ENCODE results near the gene ZMYND8. TPM values are rescaled to one million over a fixed set of nuclear protein-coding genes. Genes with fewer than 3 reads are reported as not detected.

Gene ZMYND8
- total RNA-seq, 1 experiment from 2014 or later, result 29.0 TPM

DNA sequence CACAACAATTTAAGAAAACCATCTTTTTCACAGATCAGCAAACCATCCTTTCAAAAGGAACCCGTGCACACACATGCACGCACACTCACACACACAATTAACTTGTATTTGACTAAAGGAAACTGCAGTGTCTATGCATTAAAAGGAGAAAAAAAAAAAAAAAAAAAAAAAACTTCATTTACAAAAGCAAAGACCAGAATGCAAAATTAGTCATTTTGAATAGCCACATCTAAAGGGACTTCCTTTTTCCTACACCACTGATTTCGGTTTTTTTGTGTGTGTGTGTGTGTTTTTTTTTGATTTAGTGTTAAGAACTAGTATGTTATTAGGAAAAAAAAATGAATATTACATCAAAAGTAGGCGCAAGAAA lies 6.3 kb downstream of the ZMYND8 start:
- no peak overlapping the region for H3K9ac ChIP-seq (ENCODE audit: low read length)
- ATAC-seq (no peak), DNase-seq (ENCODE audit: low read depth, low spot score) (no peak)
- H3K36me3 ChIP-seq (ENCODE audit: control insufficient read depth in 1 of 2, insufficient read depth in 2 of 2, low read length in 2 of 2), result peaks cover 0 to 8% of the 10 kb centered on the region in 2 experiments; a peak in 2 of 4 replicates
- H3K27me3 ChIP-seq (ENCODE audit: insufficient read depth, low read length), result no peaks in the 10 kb centered on the region
- TF ChIP-seq TCF7L2 (IDR thresholded peaks at IDR 0.05; ENCODE audit: borderline replicate concordance, extremely low read depth, insufficient read depth, insufficient read length) (no peak), CBX3 (IDR thresholded peaks at IDR 0.05; ENCODE audit: low read depth) (no peak), EZH2phosphoT487 (IDR thresholded peaks at IDR 0.05; ENCODE audit: borderline replicate concordance) (no peak), EGR1 (IDR thresholded peaks at IDR 0.05; ENCODE audit: low read depth) (no peak), POLR2AphosphoS5 (IDR thresholded peaks at IDR 0.05; ENCODE audit: low read depth, low read length) (no peak)
- TF ChIP-seq, protein P1, sequence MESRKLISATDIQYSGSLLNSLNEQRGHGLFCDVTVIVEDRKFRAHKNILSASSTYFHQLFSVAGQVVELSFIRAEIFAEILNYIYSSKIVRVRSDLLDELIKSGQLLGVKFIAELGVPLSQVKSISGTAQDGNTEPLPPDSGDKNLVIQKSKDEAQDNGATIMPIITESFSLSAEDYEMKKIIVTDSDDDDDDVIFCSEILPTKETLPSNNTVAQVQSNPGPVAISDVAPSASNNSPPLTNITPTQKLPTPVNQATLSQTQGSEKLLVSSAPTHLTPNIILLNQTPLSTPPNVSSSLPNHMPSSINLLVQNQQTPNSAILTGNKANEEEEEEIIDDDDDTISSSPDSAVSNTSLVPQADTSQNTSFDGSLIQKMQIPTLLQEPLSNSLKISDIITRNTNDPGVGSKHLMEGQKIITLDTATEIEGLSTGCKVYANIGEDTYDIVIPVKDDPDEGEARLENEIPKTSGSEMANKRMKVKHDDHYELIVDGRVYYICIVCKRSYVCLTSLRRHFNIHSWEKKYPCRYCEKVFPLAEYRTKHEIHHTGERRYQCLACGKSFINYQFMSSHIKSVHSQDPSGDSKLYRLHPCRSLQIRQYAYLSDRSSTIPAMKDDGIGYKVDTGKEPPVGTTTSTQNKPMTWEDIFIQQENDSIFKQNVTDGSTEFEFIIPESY (IDR thresholded peaks at IDR 0.05; ENCODE audit: extremely low read depth, insufficient replicate concordance, low read length), result no peak
- peaks cover 16 to 36% of the 10 kb centered on the region in 2 experiments for H3K4me1 ChIP-seq (ENCODE audit: control insufficient read depth in 1 of 2, insufficient read depth in 2 of 2, low read length in 2 of 2)
- H2AFZ ChIP-seq (ENCODE audit: low read depth, low read length, poor library complexity, severe bottlenecking), result no peak overlapping the region
- no peaks in the 10 kb centered on the region for H3K9me3 ChIP-seq (ENCODE audit: control insufficient read depth in 1 of 2, insufficient read depth in 1 of 2, low read depth in 1 of 2, low read length in 2 of 2)
- H3K4me3 ChIP-seq (replicated peaks in 1 of 2; ENCODE audit: low read depth in 1 of 2, low read length in 2 of 2), result no peak overlapping the region
- H3K27ac ChIP-seq (ENCODE audit: low read depth, low read length), result no peak overlapping the region
- no peaks in the 10 kb centered on the region for H3K9me2 ChIP-seq (ENCODE audit: insufficient read depth)
- ChIA-PET CTCF (no interaction called here), RAD21 (ENCODE audit: low non-redundant PET in 1 of 2, low total read pairs in 2 of 2, uncharacterized antibody in 2 of 2, unreplicated experiment in 2 of 2) (no interaction called here), POLR2A (interaction anchor here (1.8 kb wide), 1 partner anchor 8 kb away, joined by 7 read pairs; no protein-coding TSS in a partner anchor)
- no peaks in the 10 kb centered on the region for H4K20me1 ChIP-seq (ENCODE audit: insufficient read depth)
- no peak overlapping the region for H3K4me2 ChIP-seq (ENCODE audit: low read length)
- BruUV-seq (replicated peaks), result no TSS peak
- H3K79me2 ChIP-seq (ENCODE audit: insufficient read depth, low read length), result peaks cover 88% of the 10 kb centered on the region
- intact Hi-C loops (cut with micrococcal nuclease), result no loop called here

All from HCT116 (cell line).